Prostate gland (tissue), 2 donors: ENCODE results near the gene CFAP61.

Experiments
- CTCF ChIP-seq, 4 experiments: fragments of 200-600 bp in 2 of 4; fragments of 450-650 bp in 2 of 4; sonication (generic) in 2 of 4; IDR thresholded peaks; 1 replicate in 3 of 4; 2 replicates in 1 of 4; pipeline ENCODE4 v1.5.1; 2016 to 2019; ENCODE audit warnings: antibody characterized with exemption in 4 of 4, mild to moderate bottlenecking in 2 of 4, moderate library complexity in 2 of 4
- POLR2A ChIP-seq: fragments of 450-650 bp; IDR thresholded peaks from one replicate; pipeline ENCODE4 v1.6.1; 2016; ENCODE audit warnings: antibody characterized with exemption, mild to moderate bottlenecking
- POLR2AphosphoS5 ChIP-seq: sonication (generic); formaldehyde crosslinking; IDR thresholded peaks from one replicate; pipeline ENCODE4 v1.6.1; 2017; ENCODE audit warnings: antibody characterized with exemption

- TF ChIP-seq CTCF (IDR thresholded peaks at IDR 0.05) (no peak), POLR2AphosphoS5 (no peak), POLR2A (no peak)
These were observed 8.1 kb downstream of the CFAP61 start for GRCh38 chr20:20060234-20060998.
